Measurements from ENCODE around the gene ZMAT3.

DNA sequence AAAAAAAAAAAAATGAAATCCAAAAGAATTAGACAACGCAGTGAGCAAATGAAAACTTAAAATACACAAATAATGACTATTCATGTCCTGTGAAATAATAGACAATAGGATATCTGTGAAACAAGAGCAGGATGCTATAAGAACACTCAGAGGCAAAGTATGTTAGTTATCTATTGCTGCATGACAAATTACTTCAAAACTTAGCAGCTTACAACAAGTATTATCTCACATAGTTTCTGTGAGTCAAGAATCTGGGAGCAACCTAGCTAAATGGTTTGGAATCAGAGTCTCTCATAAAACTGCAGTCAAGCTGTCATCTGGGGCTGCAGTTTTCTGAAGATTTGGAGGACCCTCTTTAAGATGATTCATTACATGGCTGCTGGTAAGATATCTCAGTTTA, 36.5 kb upstream of the ZMAT3 start:
- TF ChIP-seq, protein P1, sequence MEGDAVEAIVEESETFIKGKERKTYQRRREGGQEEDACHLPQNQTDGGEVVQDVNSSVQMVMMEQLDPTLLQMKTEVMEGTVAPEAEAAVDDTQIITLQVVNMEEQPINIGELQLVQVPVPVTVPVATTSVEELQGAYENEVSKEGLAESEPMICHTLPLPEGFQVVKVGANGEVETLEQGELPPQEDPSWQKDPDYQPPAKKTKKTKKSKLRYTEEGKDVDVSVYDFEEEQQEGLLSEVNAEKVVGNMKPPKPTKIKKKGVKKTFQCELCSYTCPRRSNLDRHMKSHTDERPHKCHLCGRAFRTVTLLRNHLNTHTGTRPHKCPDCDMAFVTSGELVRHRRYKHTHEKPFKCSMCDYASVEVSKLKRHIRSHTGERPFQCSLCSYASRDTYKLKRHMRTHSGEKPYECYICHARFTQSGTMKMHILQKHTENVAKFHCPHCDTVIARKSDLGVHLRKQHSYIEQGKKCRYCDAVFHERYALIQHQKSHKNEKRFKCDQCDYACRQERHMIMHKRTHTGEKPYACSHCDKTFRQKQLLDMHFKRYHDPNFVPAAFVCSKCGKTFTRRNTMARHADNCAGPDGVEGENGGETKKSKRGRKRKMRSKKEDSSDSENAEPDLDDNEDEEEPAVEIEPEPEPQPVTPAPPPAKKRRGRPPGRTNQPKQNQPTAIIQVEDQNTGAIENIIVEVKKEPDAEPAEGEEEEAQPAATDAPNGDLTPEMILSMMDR (IDR thresholded peaks at IDR 0.05; ENCODE audit: low read length): no peak
- no peak for TF ChIP-seq EZH2 (optimal IDR thresholded peaks at IDR 0.05; ENCODE audit: low read depth, low read length)
- no peak for TF ChIP-seq EZH2phosphoT487 (IDR thresholded peaks at IDR 0.05; ENCODE audit: low read length)

All from MM.1S (cell line).